Keratinocyte (primary cell): ENCODE data around the gene GALNT2. TPM values are rescaled to one million over a fixed set of nuclear protein-coding genes. Genes with fewer than 3 reads are reported as not detected.

Source experiments
- DNase-seq: peaks from one replicate; pipeline ENCODE4 v3.0.0-alpha.2; 2011; ENCODE audit warnings: low read depth, missing footprints, low spot score
- FAIRE-seq: peaks from 2 replicates; lab custom pipeline; 2011; peaks lifted over from hg19 to GRCh38; lab: Jason Lieb, UNC
- H2AFZ ChIP-seq: 2 replicates; pipeline ENCODE4 v1.6.0; 2012; ENCODE audit warnings: low read length, control low read depth, inconsistent platforms; ENCODE audit not compliant: control insufficient read depth
- H3K27ac ChIP-seq: 2 replicates; pipeline ENCODE4 v1.5.1; 2011; ENCODE audit warnings: low read length; ENCODE audit not compliant: control insufficient read depth, insufficient read depth
- H3K27me3 ChIP-seq: 3 replicates; pipeline ENCODE4 v1.6.0; 2011; ENCODE audit warnings: low read length; ENCODE audit not compliant: control insufficient read depth, insufficient read depth; ENCODE audit errors: extremely low read depth
- H3K36me3 ChIP-seq, 2 experiments: 2 replicates in 1 of 2; 3 replicates in 1 of 2; pipeline ENCODE4 v1.5.1; 2011; ENCODE audit warnings: low read length in 2 of 2, mild to moderate bottlenecking in 1 of 2; ENCODE audit not compliant: control insufficient read depth in 2 of 2, insufficient read depth in 2 of 2; ENCODE audit errors: extremely low read depth in 1 of 2
- H3K4me1 ChIP-seq: 3 replicates; pipeline ENCODE4 v1.5.1; 2011; ENCODE audit warnings: low read length; ENCODE audit not compliant: control insufficient read depth, insufficient read depth; ENCODE audit errors: extremely low read depth
- H3K4me2 ChIP-seq: 3 replicates; pipeline ENCODE4 v1.6.0; 2011; ENCODE audit warnings: low read depth, low read length; ENCODE audit not compliant: control insufficient read depth, insufficient read depth; ENCODE audit errors: extremely low read depth
- H3K4me3 ChIP-seq, 3 experiments: fragments of 200-600 bp in 1 of 3; sonication (generic) in 1 of 3; 2 replicates in 2 of 3; 3 replicates in 1 of 3; pipeline ENCODE4 v1.5.1; 2011 to 2016; ENCODE audit warnings: low read length in 3 of 3, mild to moderate bottlenecking in 3 of 3, control low read depth in 2 of 3, inconsistent platforms in 1 of 3, low read depth in 1 of 3, mixed read lengths in 1 of 3, mixed run types in 1 of 3, moderate library complexity in 1 of 3; ENCODE audit not compliant: control insufficient read depth in 2 of 3, insufficient read depth in 2 of 3; ENCODE audit errors: extremely low read depth in 1 of 3
- H3K79me2 ChIP-seq: 2 replicates; pipeline ENCODE4 v1.6.0; 2012; ENCODE audit warnings: low read length; ENCODE audit not compliant: control insufficient read depth, insufficient read depth
- H3K9ac ChIP-seq: 3 replicates; pipeline ENCODE4 v1.6.0; 2011; ENCODE audit warnings: low read length; ENCODE audit not compliant: control insufficient read depth, insufficient read depth; ENCODE audit errors: extremely low read depth
- H3K9me1 ChIP-seq: 3 replicates; pipeline ENCODE4 v1.6.0; 2011; ENCODE audit warnings: low read length; ENCODE audit not compliant: control insufficient read depth, insufficient read depth; ENCODE audit errors: extremely low read depth
- H3K9me3 ChIP-seq: 2 replicates; pipeline ENCODE4 v1.5.1; 2012; ENCODE audit warnings: low read depth, low read length; ENCODE audit not compliant: control insufficient read depth
- H4K20me1 ChIP-seq: 3 replicates; pipeline ENCODE4 v1.6.0; 2011; ENCODE audit warnings: low read length; ENCODE audit not compliant: control insufficient read depth, insufficient read depth; ENCODE audit errors: extremely low read depth
- EZH2 ChIP-seq: IDR thresholded peaks from one replicate; pipeline ENCODE4 v1.6.1; 2012; ENCODE audit warnings: inconsistent platforms, mild to moderate bottlenecking, low read length, moderate library complexity
- dilution Hi-C: fragments of 300-500 bp; cut with MboI; formaldehyde crosslinking; loops from one replicate; pipeline ENCODE4 v1.7.0; 2020; ENCODE audit warnings: low sequenced_read_pairs; ENCODE audit not compliant: extremely low pct_ligation_motif_present
- polyA plus RNA-seq, 5 experiments: library from polyadenylated mRNA; depleted of rRNA in 3 of 5; stranded (reverse) in 3 of 5; stranded (forward) in 1 of 5; unstranded in 1 of 5; fragments of >200 nt; gene quantifications; 1 replicate in 1 of 5; 2 replicates in 3 of 5; 3 replicates in 1 of 5; pipeline versions ENCODE4 v1.2.1 to v1.2.3, GENCODE V29; 2011 to 2012; ENCODE audit warnings: missing spikeins in 2 of 5, low read depth in 1 of 5, low replicate concordance in 1 of 5
- TF ChIP-seq, protein P1 (sequence below), 3 experiments: IDR thresholded peaks in 1 of 3; conservative IDR thresholded peaks in 1 of 3; optimal IDR thresholded peaks in 1 of 3; 2 replicates in 2 of 3; 3 replicates in 1 of 3; pipeline versions ENCODE3 to v1.5.1; 2011; ENCODE audit warnings: low read length in 3 of 3, mild to moderate bottlenecking in 3 of 3, moderate library complexity in 2 of 3, control low read depth in 1 of 3, inconsistent platforms in 1 of 3; ENCODE audit not compliant: insufficient read depth in 2 of 3; ENCODE audit errors: extremely low read depth in 1 of 3

Gene GALNT2
- polyA plus RNA-seq, 1 donor (not counting 4 experiments of a cell fraction or from before 2014, with no cell fraction given), result 61.7 TPM

DNA sequence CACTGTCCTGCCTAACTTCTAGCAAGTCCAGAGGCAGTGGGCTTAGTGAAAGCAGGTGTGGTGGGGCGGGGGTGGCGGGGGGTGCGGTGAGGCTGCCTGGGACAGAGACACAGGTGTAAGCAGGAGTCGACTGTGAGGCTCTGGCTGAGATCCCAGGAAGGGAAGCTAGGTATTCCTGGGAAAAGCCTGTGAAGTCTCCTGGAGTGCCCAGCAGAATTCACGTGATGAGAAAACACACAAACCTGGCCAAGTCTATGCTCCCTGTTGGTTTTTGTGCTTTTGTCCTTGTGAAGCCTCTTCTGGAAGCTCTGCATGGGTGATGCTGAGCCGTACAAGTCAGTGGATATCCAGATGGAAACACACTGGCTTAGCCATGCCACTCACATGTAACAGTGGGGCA lies 5.3 kb downstream of the GALNT2 start:
- no peak overlapping the region for H3K27ac ChIP-seq
- peaks cover 6 to 7% of the 10 kb centered on the region in 2 experiments for H3K36me3 ChIP-seq
- peaks cover 7% of the 10 kb centered on the region for H4K20me1 ChIP-seq
- no peaks in the 10 kb centered on the region for H3K9me3 ChIP-seq
- no peak overlapping the region for H3K9ac ChIP-seq
- H3K4me2 ChIP-seq, result no peak overlapping the region
- FAIRE-seq (no peak), DNase-seq (no peak)
- peaks cover 7% of the 10 kb centered on the region for H3K9me1 ChIP-seq
- dilution Hi-C loops, result no loop called here
- no peak overlapping the region for H3K4me3 ChIP-seq
- no peak overlapping the region for H2AFZ ChIP-seq
- H3K4me1 ChIP-seq, result peaks cover 33% of the 10 kb centered on the region
- H3K79me2 ChIP-seq, result peaks cover 99% of the 10 kb centered on the region
- no peaks in the 10 kb centered on the region for H3K27me3 ChIP-seq
- no peak for TF ChIP-seq EZH2
- TF ChIP-seq, protein P1, sequence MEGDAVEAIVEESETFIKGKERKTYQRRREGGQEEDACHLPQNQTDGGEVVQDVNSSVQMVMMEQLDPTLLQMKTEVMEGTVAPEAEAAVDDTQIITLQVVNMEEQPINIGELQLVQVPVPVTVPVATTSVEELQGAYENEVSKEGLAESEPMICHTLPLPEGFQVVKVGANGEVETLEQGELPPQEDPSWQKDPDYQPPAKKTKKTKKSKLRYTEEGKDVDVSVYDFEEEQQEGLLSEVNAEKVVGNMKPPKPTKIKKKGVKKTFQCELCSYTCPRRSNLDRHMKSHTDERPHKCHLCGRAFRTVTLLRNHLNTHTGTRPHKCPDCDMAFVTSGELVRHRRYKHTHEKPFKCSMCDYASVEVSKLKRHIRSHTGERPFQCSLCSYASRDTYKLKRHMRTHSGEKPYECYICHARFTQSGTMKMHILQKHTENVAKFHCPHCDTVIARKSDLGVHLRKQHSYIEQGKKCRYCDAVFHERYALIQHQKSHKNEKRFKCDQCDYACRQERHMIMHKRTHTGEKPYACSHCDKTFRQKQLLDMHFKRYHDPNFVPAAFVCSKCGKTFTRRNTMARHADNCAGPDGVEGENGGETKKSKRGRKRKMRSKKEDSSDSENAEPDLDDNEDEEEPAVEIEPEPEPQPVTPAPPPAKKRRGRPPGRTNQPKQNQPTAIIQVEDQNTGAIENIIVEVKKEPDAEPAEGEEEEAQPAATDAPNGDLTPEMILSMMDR (optimal IDR thresholded peaks at IDR 0.05 in 1 of 3, IDR thresholded peaks at IDR 0.05 in 1 of 3, conservative IDR thresholded peaks at IDR 0.05 in 1 of 3; ENCODE audit: extremely low read depth in 1 of 3, insufficient read depth in 2 of 3, low read length in 3 of 3), result no peak

DNA sequence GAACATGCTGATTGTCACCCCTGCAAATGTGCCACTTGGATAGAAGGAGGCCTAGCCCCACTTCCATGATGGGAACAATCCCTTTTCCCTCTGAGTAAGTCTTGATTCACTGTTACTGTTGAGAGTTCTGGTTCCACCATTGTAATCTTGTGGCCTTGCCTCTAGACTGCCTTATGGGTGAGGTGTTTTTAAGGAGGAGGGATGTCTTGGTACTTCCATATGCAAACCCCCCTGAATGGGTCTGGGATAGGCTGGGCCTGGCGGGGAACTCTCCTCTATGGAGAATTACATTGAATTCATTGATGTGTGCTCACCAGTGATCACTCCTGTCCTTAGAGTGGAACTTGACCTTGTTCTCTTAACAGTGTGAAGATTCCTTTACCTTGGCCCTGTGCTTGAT lies 5.8 kb downstream of the GALNT2 start:
- Histone ChIP-seq H3K36me3 (peaks cover 7% of the 10 kb centered on the region in 2 experiments), H4K20me1 (peaks cover 7% of the 10 kb centered on the region), H3K9me1 (peaks cover 7% of the 10 kb centered on the region), H2AFZ (no peak overlapping the region), H3K9me3 (no peaks in the 10 kb centered on the region), H3K4me1 (peaks cover 38% of the 10 kb centered on the region), H3K27ac (peak overlapping the region; percentile 16), H3K4me2 (no peak overlapping the region), H3K79me2 (peaks cover 99% of the 10 kb centered on the region), H3K27me3 (no peaks in the 10 kb centered on the region), H3K9ac (no peak overlapping the region), H3K4me3 (no peak overlapping the region)
- dilution Hi-C loops, result no loop called here
- no peak for FAIRE-seq
- TF ChIP-seq EZH2, result no peak
- TF ChIP-seq, protein P1 (optimal IDR thresholded peaks at IDR 0.05 in 1 of 3, IDR thresholded peaks at IDR 0.05 in 1 of 3, conservative IDR thresholded peaks at IDR 0.05 in 1 of 3; ENCODE audit: extremely low read depth in 1 of 3, insufficient read depth in 2 of 3, low read length in 3 of 3), result no peak
- DNase-seq, result no peak
